ENCODE results near the gene HDGFL1. TPM values are rescaled to one million over a fixed set of nuclear protein-coding genes. Genes with fewer than 3 reads are reported as not detected.

HDGFL1 gene
- total RNA-seq, 1 experiment from 2014 or later = not detected

DNA sequence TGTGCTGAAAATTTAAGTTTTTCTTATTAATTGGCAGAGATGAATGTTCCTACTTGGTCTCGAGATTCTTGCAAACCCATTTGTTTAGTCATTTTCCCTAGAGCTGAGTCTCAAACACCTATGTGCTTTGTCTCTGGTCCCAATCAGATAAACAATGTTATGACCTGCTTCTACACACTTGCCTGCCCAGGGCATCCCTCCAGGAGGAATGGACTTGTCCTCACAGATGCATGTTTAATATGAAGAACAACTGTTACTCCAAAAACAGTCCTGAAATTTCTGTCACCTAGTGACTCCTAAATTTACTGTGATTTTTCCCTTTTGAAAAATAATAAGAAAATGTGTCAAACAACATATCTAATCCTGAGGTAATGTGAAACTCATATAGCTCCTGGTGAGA is 43.7 kb downstream of the HDGFL1 start:
- H3K36me3 ChIP-seq = no peaks in the 10 kb centered on the region
- no peak overlapping the region for H3K4me3 ChIP-seq
- no peaks in the 10 kb centered on the region for H3K9me3 ChIP-seq (replicated peaks)
- H3K4me1 ChIP-seq = peaks cover 13% of the 10 kb centered on the region
- H3K27ac ChIP-seq = peak overlapping the region; percentile 17; the same call in 1 of the 2 replicates
- no peaks in the 10 kb centered on the region for H3K27me3 ChIP-seq
- no peak for DNase-seq

DNA sequence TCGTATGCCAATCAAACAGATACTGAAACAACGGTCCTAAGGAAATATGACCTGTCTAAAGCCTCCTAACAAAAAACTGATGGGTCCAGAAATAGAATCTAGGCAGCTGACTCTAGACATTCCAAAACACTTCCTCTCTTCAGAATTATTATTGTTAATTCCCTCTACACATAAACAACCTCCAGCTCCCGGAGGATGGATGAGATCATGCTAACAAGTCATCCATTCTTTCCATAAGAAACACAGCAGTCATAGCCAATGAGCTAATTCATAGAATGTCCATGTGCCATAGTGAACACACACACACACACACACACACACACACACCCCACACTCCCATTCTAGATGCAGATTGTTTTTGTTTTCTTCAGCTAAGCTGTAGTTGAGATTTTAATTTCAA is 44.3 kb downstream of the HDGFL1 start:
- no peak overlapping the region for H3K4me3 ChIP-seq
- DNase-seq = peak; percentile 62 to 69
- peaks cover 13% of the 10 kb centered on the region for H3K4me1 ChIP-seq
- no peaks in the 10 kb centered on the region for H3K27me3 ChIP-seq
- no peaks in the 10 kb centered on the region for H3K9me3 ChIP-seq (replicated peaks)
- peak overlapping the region; percentile 48; the same call in 1 of the 2 replicates for H3K27ac ChIP-seq
- H3K36me3 ChIP-seq = no peaks in the 10 kb centered on the region

DNA sequence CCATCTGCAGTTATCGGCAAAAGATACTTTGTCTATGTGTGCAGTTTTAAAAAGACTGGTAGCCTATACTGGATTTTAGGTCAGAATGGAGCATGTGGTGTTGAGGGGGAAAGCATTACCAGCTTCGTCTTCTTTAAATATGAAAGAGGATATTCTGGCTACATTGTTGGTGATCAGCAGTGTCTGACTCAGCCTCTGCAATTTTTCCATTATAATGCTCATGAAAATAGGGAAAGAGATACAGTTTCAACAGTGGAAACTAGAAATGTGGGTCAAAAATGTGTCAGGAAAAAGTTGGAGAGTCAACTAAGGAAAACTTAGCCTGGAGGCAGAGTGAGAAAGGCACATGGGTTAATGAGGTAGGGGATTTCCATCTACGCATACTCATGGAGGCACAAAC is 45.2 kb downstream of the HDGFL1 start:
- Histone ChIP-seq H3K27ac (no peak overlapping the region), H3K4me1 (peaks cover 13% of the 10 kb centered on the region), H3K9me3 (replicated peaks) (no peaks in the 10 kb centered on the region), H3K36me3 (no peaks in the 10 kb centered on the region), H3K27me3 (no peaks in the 10 kb centered on the region), H3K4me3 (no peak overlapping the region)
- no peak for DNase-seq

DNA sequence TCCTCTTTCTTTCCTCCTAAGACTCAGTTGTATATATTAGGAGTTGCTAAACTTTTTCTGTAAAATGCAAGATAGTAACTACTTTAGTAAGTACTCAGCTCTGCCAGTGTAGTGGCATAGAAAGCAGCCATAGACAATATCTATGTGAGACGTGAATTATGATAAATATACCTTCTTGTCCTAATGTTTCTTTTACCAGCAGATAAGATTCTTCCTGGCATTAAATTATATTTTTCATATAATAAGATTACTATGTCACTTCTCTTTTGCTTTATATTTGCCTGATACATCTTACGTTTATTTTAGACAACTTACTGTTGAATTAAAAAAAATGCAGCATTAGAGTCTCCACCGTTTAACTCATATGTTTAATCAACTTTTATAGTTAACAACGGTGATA is 51.7 kb downstream of the HDGFL1 start:
- Histone ChIP-seq H3K4me1 (no peaks in the 10 kb centered on the region), H3K4me3 (no peak overlapping the region), H3K9me3 (replicated peaks) (no peaks in the 10 kb centered on the region), H3K36me3 (no peaks in the 10 kb centered on the region), H3K27me3 (no peaks in the 10 kb centered on the region), H3K27ac (no peak overlapping the region)
- DNase-seq = no peak

Measured in SJCRH30 (cell line).